GM23248 (cell line): ENCODE data around the gene ASTN1.

Experiments
- EZH2 ChIP-seq: fragments of 200-600 bp; sonication (generic); IDR thresholded peaks from 2 replicates; pipeline ENCODE4 v1.6.1; 2018; ENCODE audit warnings: antibody characterized with exemption, mild to moderate bottlenecking; ENCODE audit not compliant: insufficient read depth, poor library complexity, severe bottlenecking
- EZH2phosphoT487 ChIP-seq: fragments of 200-600 bp; sonication (generic); IDR thresholded peaks from 2 replicates; pipeline ENCODE4 v1.6.1; 2018; ENCODE audit warnings: antibody characterized with exemption, moderate library complexity, mild to moderate bottlenecking, low read depth; ENCODE audit not compliant: insufficient read depth

DNA sequence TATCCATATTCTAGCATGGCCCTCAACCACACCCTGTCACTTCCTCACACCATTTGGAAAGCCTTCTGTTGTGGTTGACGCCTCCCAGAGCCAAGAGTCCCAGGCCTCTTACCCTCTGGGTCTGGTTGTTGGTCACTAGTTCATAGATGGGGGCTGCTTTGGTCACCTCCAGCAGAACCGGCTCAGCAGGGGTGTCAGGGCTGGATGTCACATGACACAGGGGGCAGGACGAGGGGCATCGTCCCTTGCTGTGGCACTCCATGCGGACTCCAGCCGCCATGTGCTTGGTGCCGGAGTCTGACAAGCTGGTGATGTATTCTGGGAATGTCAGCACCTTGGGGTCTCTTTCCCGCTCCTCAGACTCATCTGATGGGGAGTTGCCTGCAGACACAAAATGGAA, 270.1 kb downstream of the ASTN1 start:
- TF ChIP-seq EZH2phosphoT487, result no peak
- TF ChIP-seq EZH2, result no peak
